GM23338 (cell line): Measurements from ENCODE around the gene TMEM41B. TPM values are rescaled to one million over a fixed set of nuclear protein-coding genes. Genes with fewer than 3 reads are reported as not detected.

ENCODE experiments used
- ATAC-seq: fragments of 200-7000 bp; cut with Tn5 transposase; 3 replicates; pipeline ENCODE4 v1.9.1; 2020
- DNase-seq: peaks from one replicate; pipeline ENCODE4 v3.0.0-alpha.2; 2015; ENCODE audit warnings: low spot score
- H2AFZ ChIP-seq: fragments of 200-600 bp; sonication (generic); 2 replicates; pipeline ENCODE4 v1.8.0; 2016; ENCODE audit warnings: antibody characterized with exemption, mild to moderate bottlenecking, moderate library complexity
- H3F3A ChIP-seq: fragments of 200-600 bp; sonication (generic); replicated peaks from 2 replicates; pipeline ENCODE4 v1.8.0; 2017; ENCODE audit warnings: antibody characterized with exemption, mixed run types, low read depth
- H3K27ac ChIP-seq: fragments of 200-600 bp; sonication (generic); 2 replicates; pipeline ENCODE4 v1.6.1; 2016; ENCODE audit warnings: low read depth
- H3K27me3 ChIP-seq: fragments of 200-600 bp; sonication (generic); 2 replicates; pipeline ENCODE4 v1.8.0; 2016; ENCODE audit warnings: mild to moderate bottlenecking, mixed run types, moderate library complexity; ENCODE audit not compliant: insufficient read depth
- H3K36me3 ChIP-seq: fragments of 200-600 bp; sonication (generic); 2 replicates; pipeline ENCODE4 v1.8.0; 2016; ENCODE audit warnings: mild to moderate bottlenecking; ENCODE audit not compliant: insufficient read depth
- H3K4me1 ChIP-seq: fragments of 200-600 bp; sonication (generic); 2 replicates; pipeline ENCODE4 v1.8.0; 2016; ENCODE audit warnings: mild to moderate bottlenecking, moderate library complexity; ENCODE audit not compliant: insufficient read depth
- H3K4me2 ChIP-seq: fragments of 200-600 bp; sonication (generic); 2 replicates; pipeline ENCODE4 v1.7.1; 2017; ENCODE audit warnings: mixed run types
- H3K4me3 ChIP-seq: fragments of 200-600 bp; sonication (generic); 2 replicates; pipeline ENCODE4 v1.6.1; 2016; ENCODE audit warnings: mixed run types
- H3K79me2 ChIP-seq: fragments of 200-600 bp; sonication (generic); replicated peaks from 2 replicates; pipeline ENCODE4 v1.8.0; 2017; ENCODE audit warnings: mild to moderate bottlenecking; ENCODE audit not compliant: insufficient read depth
- H3K9me2 ChIP-seq: fragments of 200-600 bp; sonication (generic); 2 replicates; pipeline ENCODE4 v1.8.0; 2017; ENCODE audit not compliant: insufficient read depth
- H4K20me1 ChIP-seq: fragments of 200-600 bp; sonication (generic); replicated peaks from 2 replicates; pipeline ENCODE4 v1.8.0; 2017; ENCODE audit warnings: mild to moderate bottlenecking; ENCODE audit not compliant: insufficient read depth
- H3K27ac Mint-ChIP-seq: 2 replicates; pipeline ENCODE4 v1.8.0; 2020; ENCODE audit warnings: inconsistent platforms, mild to moderate bottlenecking, moderate library complexity, mixed read lengths
- H3K27me3 Mint-ChIP-seq: 3 replicates; pipeline ENCODE4 v1.8.0; 2022; ENCODE audit warnings: low read depth, mild to moderate bottlenecking, moderate library complexity, mixed read lengths, inconsistent platforms; ENCODE audit not compliant: insufficient read depth, poor library complexity
- H3K36me3 Mint-ChIP-seq: 3 replicates; pipeline ENCODE4 v1.8.0; 2021; ENCODE audit warnings: low read depth, mild to moderate bottlenecking, inconsistent platforms, moderate library complexity, mixed read lengths
- H3K4me1 Mint-ChIP-seq: 3 replicates; pipeline ENCODE4 v1.8.0; 2020; ENCODE audit warnings: mild to moderate bottlenecking, inconsistent platforms, mixed read lengths
- H3K4me3 Mint-ChIP-seq: 3 replicates; pipeline ENCODE4 v1.8.0; 2021; ENCODE audit warnings: moderate library complexity, mild to moderate bottlenecking, inconsistent platforms, mixed read lengths
- H3K9me3 Mint-ChIP-seq: 3 replicates; pipeline ENCODE4 v1.8.0; 2020; ENCODE audit warnings: moderate library complexity, mild to moderate bottlenecking, inconsistent platforms, mixed read lengths
- CREB1 ChIP-seq: fragments of 250-450 bp; sonication (Bioruptor Pico); IDR thresholded peaks from 2 replicates; pipeline ENCODE4 v1.5.0; 2020; ENCODE audit warnings: low read depth, mild to moderate bottlenecking, moderate library complexity
- EZH2 ChIP-seq: fragments of 200-600 bp; sonication (generic); IDR thresholded peaks from one replicate; pipeline ENCODE4 v1.8.0; 2017; ENCODE audit warnings: antibody characterized with exemption, mild to moderate bottlenecking, low read depth; ENCODE audit not compliant: unreplicated experiment
- EZH2phosphoT487 ChIP-seq: fragments of 200-600 bp; sonication (generic); IDR thresholded peaks from one replicate; pipeline ENCODE4 v1.8.1; 2018; ENCODE audit warnings: antibody characterized with exemption; ENCODE audit not compliant: unreplicated experiment
- JUNB ChIP-seq: IDR thresholded peaks from one replicate; pipeline ENCODE4 v1.6.1; 2016; ENCODE audit warnings: antibody characterized with exemption; ENCODE audit not compliant: unreplicated experiment
- NANOG ChIP-seq: IDR thresholded peaks from 2 replicates; pipeline ENCODE4 v1.6.1; 2016; ENCODE audit warnings: antibody characterized with exemption, borderline replicate concordance
- POLR2AphosphoS5 ChIP-seq: IDR thresholded peaks from 2 replicates; pipeline ENCODE4 v1.6.1; 2016; ENCODE audit warnings: antibody characterized with exemption, low read depth
- STAT1 ChIP-seq: IDR thresholded peaks from one replicate; pipeline ENCODE4 v1.6.1; 2016; ENCODE audit warnings: antibody characterized with exemption; ENCODE audit not compliant: unreplicated experiment
- ZNF114 ChIP-seq: fragments of 250-450 bp; sonication (Bioruptor Pico); IDR thresholded peaks from 2 replicates; pipeline ENCODE4 v1.5.0; 2020; ENCODE audit warnings: mild to moderate bottlenecking, moderate library complexity
- ZNF331 ChIP-seq: fragments of 250-450 bp; sonication (Bioruptor Pico); IDR thresholded peaks from 2 replicates; pipeline ENCODE4 v1.5.0; 2020; ENCODE audit warnings: low read depth, mild to moderate bottlenecking, moderate library complexity
- polyA plus RNA-seq: library from polyadenylated mRNA; unstranded; fragments of >200 nt; fragmentation: Nextera tagmentation; extraction: Ambion mirVana; gene quantifications from 2 replicates; pipeline ENCODE4 v1.2.1, GENCODE V29; 2016
- total RNA-seq: library from RNA; depleted of rRNA; stranded (reverse); fragments of >200 nt; shearing (Covaris generic); gene quantifications from 2 replicates; pipeline ENCODE4 v1.2.3, GENCODE V29; 2014
- TF ChIP-seq, protein P1 (sequence below): IDR thresholded peaks from 2 replicates; pipeline ENCODE4 v1.6.1; 2016; ENCODE audit warnings: antibody characterized with exemption
- TF ChIP-seq, protein P2 (sequence below), 2 experiments: fragments of 200-600 bp in 1 of 2; sonication (generic) in 1 of 2; conservative IDR thresholded peaks; 2 replicates each; pipeline versions ENCODE4 v1.5.1 to v1.6.1; 2016 to 2017; ENCODE audit warnings: antibody characterized with exemption in 2 of 2, low read depth in 2 of 2, mild to moderate bottlenecking in 2 of 2, moderate library complexity in 1 of 2
- TF ChIP-seq, protein P3 (sequence below): IDR thresholded peaks from one replicate; pipeline ENCODE4 v1.6.1; 2018; ENCODE audit warnings: antibody characterized with exemption; ENCODE audit not compliant: unreplicated experiment

The TMEM41B gene
- total and polyA plus RNA-seq, 2 experiments from 2014 or later = 34.4 to 53.8 TPM

DNA sequence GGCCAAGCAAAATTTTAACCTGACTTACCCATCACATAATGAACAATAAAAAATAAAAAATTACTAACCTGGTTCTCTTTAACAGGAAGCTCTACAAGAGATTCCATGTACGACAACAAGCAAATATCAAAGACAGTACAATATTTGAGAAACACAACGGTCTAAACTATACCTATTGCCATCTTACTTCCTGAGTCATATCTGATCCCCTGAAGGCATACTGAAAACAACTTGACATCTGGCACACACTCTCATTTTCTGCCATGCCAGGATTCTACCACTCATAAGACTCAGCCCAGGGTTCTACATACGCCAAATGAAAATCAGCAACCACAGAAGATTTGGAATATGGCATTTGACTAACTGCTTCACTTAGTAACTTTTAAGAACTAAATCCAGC lies 63.1 kb downstream of the TMEM41B start (continued):
- TF ChIP-seq CREB1 (CRISPR knock-in tag) = no peak
- TF ChIP-seq STAT1 = no peak
- no peak for TF ChIP-seq POLR2AphosphoS5
- TF ChIP-seq, protein P1, sequence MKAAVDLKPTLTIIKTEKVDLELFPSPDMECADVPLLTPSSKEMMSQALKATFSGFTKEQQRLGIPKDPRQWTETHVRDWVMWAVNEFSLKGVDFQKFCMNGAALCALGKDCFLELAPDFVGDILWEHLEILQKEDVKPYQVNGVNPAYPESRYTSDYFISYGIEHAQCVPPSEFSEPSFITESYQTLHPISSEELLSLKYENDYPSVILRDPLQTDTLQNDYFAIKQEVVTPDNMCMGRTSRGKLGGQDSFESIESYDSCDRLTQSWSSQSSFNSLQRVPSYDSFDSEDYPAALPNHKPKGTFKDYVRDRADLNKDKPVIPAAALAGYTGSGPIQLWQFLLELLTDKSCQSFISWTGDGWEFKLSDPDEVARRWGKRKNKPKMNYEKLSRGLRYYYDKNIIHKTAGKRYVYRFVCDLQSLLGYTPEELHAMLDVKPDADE = no peak
- TF ChIP-seq ZNF114 (CRISPR knock-in tag) = no peak
- TF ChIP-seq EZH2 = no peak

DNA sequence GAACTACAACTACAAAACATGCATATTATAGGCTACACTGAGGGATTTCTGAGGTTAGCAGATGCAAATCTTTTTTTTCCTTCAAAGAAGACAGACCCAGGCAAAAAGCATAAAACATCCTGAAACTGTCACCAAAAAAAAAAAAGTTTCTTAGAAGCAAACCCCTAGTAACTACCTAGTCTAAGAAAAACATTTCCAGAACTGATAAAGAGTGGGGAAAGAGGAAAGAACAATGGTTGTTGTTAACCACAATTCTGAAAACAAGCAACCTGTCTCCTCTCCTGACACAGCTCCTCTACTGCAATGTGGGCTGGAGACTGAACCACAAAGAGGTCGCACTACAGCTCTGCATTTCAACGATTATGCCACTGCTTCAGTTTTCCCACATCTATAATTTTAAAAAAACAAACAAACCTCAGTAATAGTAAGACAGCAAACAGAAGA lies 64.2 kb downstream of the TMEM41B start:
- ATAC-seq = peak; percentile 46
- no peak overlapping the region for H2AFZ ChIP-seq
- TF ChIP-seq ZNF331 (CRISPR knock-in tag) = no peak
- TF ChIP-seq NANOG = no peak
- no peak for TF ChIP-seq EZH2phosphoT487
- TF ChIP-seq, protein P2, sequence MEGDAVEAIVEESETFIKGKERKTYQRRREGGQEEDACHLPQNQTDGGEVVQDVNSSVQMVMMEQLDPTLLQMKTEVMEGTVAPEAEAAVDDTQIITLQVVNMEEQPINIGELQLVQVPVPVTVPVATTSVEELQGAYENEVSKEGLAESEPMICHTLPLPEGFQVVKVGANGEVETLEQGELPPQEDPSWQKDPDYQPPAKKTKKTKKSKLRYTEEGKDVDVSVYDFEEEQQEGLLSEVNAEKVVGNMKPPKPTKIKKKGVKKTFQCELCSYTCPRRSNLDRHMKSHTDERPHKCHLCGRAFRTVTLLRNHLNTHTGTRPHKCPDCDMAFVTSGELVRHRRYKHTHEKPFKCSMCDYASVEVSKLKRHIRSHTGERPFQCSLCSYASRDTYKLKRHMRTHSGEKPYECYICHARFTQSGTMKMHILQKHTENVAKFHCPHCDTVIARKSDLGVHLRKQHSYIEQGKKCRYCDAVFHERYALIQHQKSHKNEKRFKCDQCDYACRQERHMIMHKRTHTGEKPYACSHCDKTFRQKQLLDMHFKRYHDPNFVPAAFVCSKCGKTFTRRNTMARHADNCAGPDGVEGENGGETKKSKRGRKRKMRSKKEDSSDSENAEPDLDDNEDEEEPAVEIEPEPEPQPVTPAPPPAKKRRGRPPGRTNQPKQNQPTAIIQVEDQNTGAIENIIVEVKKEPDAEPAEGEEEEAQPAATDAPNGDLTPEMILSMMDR (conservative IDR thresholded peaks at IDR 0.05; ENCODE audit: low read depth in 2 of 2) = no peak
- no peak for TF ChIP-seq CREB1 (CRISPR knock-in tag)
- TF ChIP-seq JUNB = no peak
- TF ChIP-seq STAT1 = no peak
- TF ChIP-seq, protein P1 = no peak
- TF ChIP-seq, protein P3, sequence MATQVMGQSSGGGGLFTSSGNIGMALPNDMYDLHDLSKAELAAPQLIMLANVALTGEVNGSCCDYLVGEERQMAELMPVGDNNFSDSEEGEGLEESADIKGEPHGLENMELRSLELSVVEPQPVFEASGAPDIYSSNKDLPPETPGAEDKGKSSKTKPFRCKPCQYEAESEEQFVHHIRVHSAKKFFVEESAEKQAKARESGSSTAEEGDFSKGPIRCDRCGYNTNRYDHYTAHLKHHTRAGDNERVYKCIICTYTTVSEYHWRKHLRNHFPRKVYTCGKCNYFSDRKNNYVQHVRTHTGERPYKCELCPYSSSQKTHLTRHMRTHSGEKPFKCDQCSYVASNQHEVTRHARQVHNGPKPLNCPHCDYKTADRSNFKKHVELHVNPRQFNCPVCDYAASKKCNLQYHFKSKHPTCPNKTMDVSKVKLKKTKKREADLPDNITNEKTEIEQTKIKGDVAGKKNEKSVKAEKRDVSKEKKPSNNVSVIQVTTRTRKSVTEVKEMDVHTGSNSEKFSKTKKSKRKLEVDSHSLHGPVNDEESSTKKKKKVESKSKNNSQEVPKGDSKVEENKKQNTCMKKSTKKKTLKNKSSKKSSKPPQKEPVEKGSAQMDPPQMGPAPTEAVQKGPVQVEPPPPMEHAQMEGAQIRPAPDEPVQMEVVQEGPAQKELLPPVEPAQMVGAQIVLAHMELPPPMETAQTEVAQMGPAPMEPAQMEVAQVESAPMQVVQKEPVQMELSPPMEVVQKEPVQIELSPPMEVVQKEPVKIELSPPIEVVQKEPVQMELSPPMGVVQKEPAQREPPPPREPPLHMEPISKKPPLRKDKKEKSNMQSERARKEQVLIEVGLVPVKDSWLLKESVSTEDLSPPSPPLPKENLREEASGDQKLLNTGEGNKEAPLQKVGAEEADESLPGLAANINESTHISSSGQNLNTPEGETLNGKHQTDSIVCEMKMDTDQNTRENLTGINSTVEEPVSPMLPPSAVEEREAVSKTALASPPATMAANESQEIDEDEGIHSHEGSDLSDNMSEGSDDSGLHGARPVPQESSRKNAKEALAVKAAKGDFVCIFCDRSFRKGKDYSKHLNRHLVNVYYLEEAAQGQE = no peak
- TF ChIP-seq ZNF114 (CRISPR knock-in tag) = no peak

More for the DNA sequence above, 64.2 kb downstream of the TMEM41B start:
- H3K4me3 ChIP-seq = no peak overlapping the region
- peak overlapping the region; percentile 79; the same call in 1 of the 2 replicates for H3K27ac Mint-ChIP-seq
- H3K27me3 Mint-ChIP-seq = peaks cover 7% of the 10 kb centered on the region
- H3K36me3 Mint-ChIP-seq = peaks cover 7% of the 10 kb centered on the region; the same call in 2 of the 3 replicates
- no peaks in the 10 kb centered on the region for H3K9me3 Mint-ChIP-seq
- H3K4me3 Mint-ChIP-seq = no peak overlapping the region
- H3K9me2 ChIP-seq = no peaks in the 10 kb centered on the region
- H3K27ac ChIP-seq = no peak overlapping the region; the same call in 1 of the 2 replicates
- no peaks in the 10 kb centered on the region for H3K36me3 ChIP-seq
- H4K20me1 ChIP-seq = peaks cover 38% of the 10 kb centered on the region
- H3K27me3 ChIP-seq = no peaks in the 10 kb centered on the region
- H3K79me2 ChIP-seq = peaks cover 96% of the 10 kb centered on the region
- H3K4me1 Mint-ChIP-seq = peaks cover 5% of the 10 kb centered on the region; the same call in 2 of the 3 replicates
- no peak for DNase-seq
- H3K4me1 ChIP-seq = peaks cover 6% of the 10 kb centered on the region; the same call in 1 of the 2 replicates
- H3F3A ChIP-seq = 0 out of 2 replicates have a peak, but pooled peaks cover 3% of the 10 kb centered on the region
- H3K4me2 ChIP-seq = no peak overlapping the region
